Stimulated activated naive CD8-positive, alpha-beta T cell treated with anti-CD3 and anti-CD28 coated beads, Interleukin-15, Interleukin-2, amounts not matched to agents 100 U/mL and 50 U/mL, for 24 hours (primary cell): Measurements from ENCODE around the gene CACNG7.

Experiments
- ATAC-seq: fragments of 150-1000 bp; cut with Tn5 transposase; one replicate; pipeline ENCODE4 v1.10.0; 2021
- DNase-seq: peaks from one replicate; pipeline ENCODE4 v3.0.0; 2021

CACNG7 gene

GRCh38 chr19:53879140-53880081, 29.7 kb upstream of the CACNG7 start:
- DNase-seq: peak; percentile 91
- peak; percentile 96 for ATAC-seq

GRCh38 chr19:53880711-53881481, 28.2 kb upstream of the CACNG7 start:
- no peak for DNase-seq
- no peak for ATAC-seq

- ATAC-seq (peak; percentile 29), DNase-seq (peak; percentile 65)
These were observed 27.3 kb upstream of the CACNG7 start, which contains the start of gene PRKCG for GRCh38 chr19:53881482-53882390. Gene PRKCG (plus strand): TSS chr19:53882197. CDS start chr19:53882495, 298 bp downstream.

GRCh38 chr19:53882391-53883050, 26.6 kb upstream of the CACNG7 start:
- DNase-seq (no peak), ATAC-seq (no peak)

- DNase-seq (no peak), ATAC-seq (no peak)
These were observed 25.8 kb upstream of the CACNG7 start for GRCh38 chr19:53883231-53883661.

- no peak for ATAC-seq
These were observed 25.3 kb upstream of the CACNG7 start for GRCh38 chr19:53883741-53884140.

GRCh38 chr19:53884256-53884655, 24.8 kb upstream of the CACNG7 start:
- no peak for DNase-seq
- no peak for ATAC-seq

More at GRCh38 chr19:53883741-53884140, 25.3 kb upstream of the CACNG7 start:
- no peak for DNase-seq

GRCh38 chr19:53885036-53885435, 24.0 kb upstream of the CACNG7 start:
- ATAC-seq (no peak), DNase-seq (no peak)

- ATAC-seq: no peak
These were observed 16.6 kb upstream of the CACNG7 start for GRCh38 chr19:53892301-53892980.

GRCh38 chr19:53892981-53893325, 16.1 kb upstream of the CACNG7 start:
- ATAC-seq (peak; percentile 32), DNase-seq (no peak)

More at GRCh38 chr19:53892301-53892980, 16.6 kb upstream of the CACNG7 start:
- no peak for DNase-seq

GRCh38 chr19:53894707-53895106, 14.4 kb upstream of the CACNG7 start:
- no peak for ATAC-seq
- DNase-seq: no peak

GRCh38 chr19:53896682-53897081, 12.4 kb upstream of the CACNG7 start:
- ATAC-seq: no peak
- no peak for DNase-seq

GRCh38 chr19:53897459-53897858, 11.6 kb upstream of the CACNG7 start:
- DNase-seq: no peak
- ATAC-seq: no peak

- no peak for ATAC-seq
These were observed 10.9 kb upstream of the CACNG7 start for GRCh38 chr19:53898166-53898565.

GRCh38 chr19:53898636-53899341, 10.3 kb upstream of the CACNG7 start:
- no peak for DNase-seq

More at GRCh38 chr19:53898166-53898565, 10.9 kb upstream of the CACNG7 start:
- DNase-seq: no peak

GRCh38 chr19:53900191-53900860, 8.8 kb upstream of the CACNG7 start:
- no peak for DNase-seq
- ATAC-seq: no peak

More at GRCh38 chr19:53898636-53899341, 10.3 kb upstream of the CACNG7 start:
- ATAC-seq: no peak

- peak; percentile 32 for DNase-seq
- no peak for ATAC-seq
These were observed 5.9 kb upstream of the CACNG7 start for GRCh38 chr19:53903055-53903680.

GRCh38 chr19:53904909-53905308, 4.2 kb upstream of the CACNG7 start:
- no peak for DNase-seq
- no peak for ATAC-seq

- no peak for ATAC-seq
- no peak for DNase-seq
These were observed 3.3 kb upstream of the CACNG7 start for GRCh38 chr19:53905787-53906186.
